B cell (primary cell): ENCODE measurements around the gene HSD11B2. TPM values are rescaled to one million over a fixed set of nuclear protein-coding genes. Genes with fewer than 3 reads are reported as not detected.

ENCODE experiments used
- ATAC-seq: fragments of 200-7000 bp; cut with Tn5 transposase; one replicate; pipeline ENCODE4 v1.10.0; 2021; ENCODE audit warnings: low read depth, mild to moderate bottlenecking, moderate number of reproducible peaks, moderate library complexity
- CTCF ChIA-PET: fragments of 350-600 bp; sonication (Branson Sonifier 250); formaldehyde crosslinking; loops from one replicate; lab custom pipeline; 2021; ENCODE audit warnings: antibody characterized with exemption, inconsistent platforms; lab: Charles Lee
- POLR2A ChIA-PET: fragments of 350-600 bp; sonication (Branson Sonifier 250); formaldehyde crosslinking; loops from one replicate; lab custom pipeline; 2021; ENCODE audit warnings: antibody characterized with exemption; lab: Charles Lee
- DNase-seq: peaks from one replicate; pipeline ENCODE4 v3.0.0; 2013
- H2AFZ ChIP-seq: 2 replicates; pipeline ENCODE4 v1.6.1; 2012; ENCODE audit warnings: mild to moderate bottlenecking, low read depth, low read length; ENCODE audit not compliant: insufficient read depth, poor library complexity, severe bottlenecking
- H3K27ac ChIP-seq, 2 donors: 1 replicate in 1 of 2; 2 replicates in 1 of 2; pipeline ENCODE4 v1.5.1; 2012 to 2013; ENCODE audit warnings: low read length in 2 of 2, mild to moderate bottlenecking in 2 of 2, moderate library complexity in 1 of 2
- H3K27me3 ChIP-seq, 4 experiments: fragments of 200-600 bp in 1 of 4; sonication (generic) in 1 of 4; replicated peaks in 1 of 4; 1 replicate in 2 of 4; 2 replicates in 2 of 4; pipeline versions ENCODE4 v1.6.1 to v1.7.0; 2013 to 2016; ENCODE audit warnings: low read length in 3 of 4, mild to moderate bottlenecking in 2 of 4, mixed read lengths in 1 of 4, moderate library complexity in 1 of 4; ENCODE audit not compliant: insufficient read depth in 4 of 4, control insufficient read depth in 3 of 4; ENCODE audit errors: control extremely low read depth in 1 of 4
- H3K36me3 ChIP-seq, 2 experiments: replicated peaks in 1 of 2; 1 replicate in 1 of 2; 2 replicates in 1 of 2; pipeline versions ENCODE4 v1.6.1 to v1.7.1; 2013; ENCODE audit warnings: low read length in 1 of 2; ENCODE audit not compliant: insufficient read depth in 2 of 2, control insufficient read depth in 1 of 2; ENCODE audit errors: control extremely low read depth in 1 of 2, extremely low read depth in 1 of 2
- H3K4me1 ChIP-seq, 2 donors: fragments of 200-600 bp in 1 of 2; sonication (generic) in 1 of 2; 1 replicate in 1 of 2; 2 replicates in 1 of 2; pipeline versions ENCODE4 v1.5.1 to v1.6.1; 2013 to 2017; ENCODE audit warnings: low read length in 2 of 2; ENCODE audit not compliant: control insufficient read depth in 2 of 2, insufficient read depth in 2 of 2
- H3K4me2 ChIP-seq: replicated peaks from 2 replicates; pipeline ENCODE3; 2012; ENCODE audit warnings: mild to moderate bottlenecking, low read depth, low read length; ENCODE audit not compliant: poor library complexity, severe bottlenecking
- H3K4me3 ChIP-seq, 5 experiments: fragments of 200-600 bp in 1 of 5; sonication (generic) in 1 of 5; 1 replicate in 3 of 5; 2 replicates in 2 of 5; pipeline versions ENCODE4 v1.5.1 to v1.7.0; 2011 to 2016; ENCODE audit warnings: low read length in 4 of 5, mild to moderate bottlenecking in 4 of 5, low read depth in 2 of 5, control low read depth in 1 of 5, moderate library complexity in 1 of 5; ENCODE audit not compliant: insufficient read depth in 1 of 5; ENCODE audit errors: control extremely low read depth in 1 of 5, extremely low read depth in 1 of 5
- H3K79me2 ChIP-seq: fragments of 200-600 bp; sonication (generic); one replicate; pipeline ENCODE4 v1.6.0; 2016; ENCODE audit warnings: low read length; ENCODE audit not compliant: control insufficient read depth, insufficient read depth
- H3K9ac ChIP-seq: fragments of 200-600 bp; sonication (generic); 2 replicates; pipeline ENCODE4 v1.6.1; 2017; ENCODE audit warnings: mild to moderate bottlenecking, low read length, moderate library complexity
- H3K9me3 ChIP-seq, 3 donors: one replicate each; pipeline versions ENCODE4 v1.6.1 to v1.7.1; 2013; ENCODE audit warnings: low read length in 2 of 3; ENCODE audit not compliant: control insufficient read depth in 2 of 3, insufficient read depth in 1 of 3; ENCODE audit errors: control extremely low read depth in 1 of 3
- H4K20me1 ChIP-seq: 2 replicates; pipeline ENCODE4 v1.6.0; 2012; ENCODE audit warnings: mild to moderate bottlenecking, low read length; ENCODE audit not compliant: insufficient read depth, control insufficient read depth, poor library complexity, severe bottlenecking
- H3K27ac Mint-ChIP-seq: one replicate; pipeline ENCODE4 v1.8.0; 2021; ENCODE audit warnings: mixed read lengths
- H3K27me3 Mint-ChIP-seq: one replicate; pipeline ENCODE4 v1.8.0; 2021; ENCODE audit warnings: mixed read lengths
- H3K4me1 Mint-ChIP-seq: one replicate; pipeline ENCODE4 v1.8.0; 2021; ENCODE audit warnings: mixed read lengths
- H3K4me3 Mint-ChIP-seq: one replicate; pipeline ENCODE4 v1.8.0; 2021; ENCODE audit warnings: mixed read lengths
- H3K9me3 Mint-ChIP-seq: one replicate; pipeline ENCODE4 v1.8.0; 2022; ENCODE audit warnings: mixed read lengths; ENCODE audit not compliant: insufficient read depth
- CTCF ChIP-seq: fragments of 200-600 bp; IDR thresholded peaks from one replicate; pipeline ENCODE4 v1.8.0; 2022; ENCODE audit warnings: antibody characterized with exemption, mild to moderate bottlenecking
- EZH2 ChIP-seq: IDR thresholded peaks from 2 replicates; pipeline ENCODE4 v1.6.1; 2012; ENCODE audit warnings: borderline replicate concordance, low read depth, mild to moderate bottlenecking, moderate library complexity, low read length; ENCODE audit not compliant: insufficient read depth, poor library complexity, severe bottlenecking
- WGBS: methylation state at CpG from one replicate; pipeline ENCODE4 v1.1.5; 2013; ENCODE audit warnings: missing lambda C conversion rate; ENCODE audit not compliant: insufficient coverage; 5-methylcytosine and 5-hydroxymethylcytosine counted together
- intact Hi-C: fragments of 100-400 bp; cut with micrococcal nuclease; formaldehyde crosslinking; loops from one replicate; pipeline ENCODE4 v1.10.0; 2022
- polyA plus RNA-seq: library from polyadenylated mRNA; depleted of rRNA; stranded (reverse); fragments of >200 nt; gene quantifications from 2 replicates; pipeline ENCODE4 v1.2.3, GENCODE V29; 2012
- total RNA-seq, 2 donors: library from RNA; stranded (reverse); fragments of 120-200 nt in 1 of 2; gene quantifications; 1 replicate in 1 of 2; 2 replicates in 1 of 2; pipeline versions ENCODE4 v1.2.3 to v1.2.4, GENCODE V29; 2013 to 2022

The HSD11B2 gene
- total and polyA plus RNA-seq, 2 donors (not counting 1 experiment from before 2014, with no cell fraction given): 0.09 TPM; not detected in 1

GRCh38 chr16:67444259-67445125, 13.6 kb downstream of the HSD11B2 start:
- H3K4me1 Mint-ChIP-seq: no peaks in the 10 kb centered on the region
- Histone ChIP-seq H2AFZ (no peak overlapping the region), H3K4me3 (no peak overlapping the region), H3K9ac (no peak overlapping the region), H3K4me2 (no peak overlapping the region), H3K27me3 (no peaks in the 10 kb centered on the region), H3K9me3 (peaks cover 0 to 2% (median 0%) of the 10 kb centered on the region in 3 donors), H4K20me1 (peaks cover 71% of the 10 kb centered on the region), H3K27ac (no peak overlapping the region), H3K79me2 (peaks cover 11% of the 10 kb centered on the region), H3K36me3 (peaks cover 0 to 81% of the 10 kb centered on the region in 2 experiments), H3K4me1 (no peaks in the 10 kb centered on the region)
- 93% methylated on average over 22 of the region's 22 CpGs for WGBS
- intact Hi-C loops: no loop called here
- no peak overlapping the region for H3K4me3 Mint-ChIP-seq
- POLR2A ChIA-PET: no interaction called here
- CTCF ChIA-PET: interaction anchor here (3.8 kb wide), 1 partner anchor 17 kb away, joined by 19 read pairs; no protein-coding TSS in a partner anchor
- no peak for TF ChIP-seq CTCF
- no peak for TF ChIP-seq EZH2
- no peak overlapping the region for H3K27ac Mint-ChIP-seq
- ATAC-seq (no peak), DNase-seq (no peak)
- H3K27me3 Mint-ChIP-seq: no peaks in the 10 kb centered on the region
- no peaks in the 10 kb centered on the region for H3K9me3 Mint-ChIP-seq

- CTCF ChIA-PET: interaction anchor here (3.8 kb wide), 2 partner anchors 17 to 20 kb away, joined by 18 to 19 read pairs; no protein-coding TSS in a partner anchor
- Histone ChIP-seq H2AFZ (no peak overlapping the region), H3K79me2 (peaks cover 13% of the 10 kb centered on the region), H3K9ac (no peak overlapping the region), H4K20me1 (peaks cover 74% of the 10 kb centered on the region), H3K4me3 (no peak overlapping the region), H3K36me3 (peaks cover 0 to 85% of the 10 kb centered on the region in 2 experiments), H3K27ac (no peak overlapping the region), H3K4me2 (no peak overlapping the region), H3K4me1 (no peaks in the 10 kb centered on the region), H3K9me3 (peaks cover 0 to 2% (median 0%) of the 10 kb centered on the region in 3 donors), H3K27me3 (no peaks in the 10 kb centered on the region)
- POLR2A ChIA-PET: no interaction called here
- DNase-seq: no peak
- no peaks in the 10 kb centered on the region for H3K27me3 Mint-ChIP-seq
- intact Hi-C loops: no loop called here
- 97% methylated on average over 7 of the region's 7 CpGs for WGBS
- no peaks in the 10 kb centered on the region for H3K4me1 Mint-ChIP-seq
- H3K27ac Mint-ChIP-seq: no peak overlapping the region
- no peak overlapping the region for H3K4me3 Mint-ChIP-seq
- H3K9me3 Mint-ChIP-seq: no peaks in the 10 kb centered on the region
- ATAC-seq: no peak
- TF ChIP-seq EZH2 (no peak), CTCF (no peak)
Measured at GRCh38 chr16:67445126-67445426, 14.2 kb downstream of the HSD11B2 start.
